Skin epidermis (tissue), 12 donors: ENCODE results near the gene DOK7.

Experiments used
- H3K27ac ChIP-seq, 21 experiments: fragments of 200-600 bp; sonication (generic) in 11 of 21; one replicate each; pipeline ENCODE4 v1.5.0; 2020; ENCODE audit warnings: mild to moderate bottlenecking in 3 of 21, inconsistent platforms in 2 of 21, moderate library complexity in 2 of 21
- H3K4me3 ChIP-seq, 7 experiments: fragments of 200-600 bp; sonication (generic) in 2 of 7; one replicate each; pipeline ENCODE4 v1.5.0; 2020; ENCODE audit warnings: inconsistent platforms in 2 of 7, mild to moderate bottlenecking in 2 of 7, moderate library complexity in 1 of 7

Gene DOK7

GRCh38 chr4:3471098-3471760, 8.1 kb downstream of the DOK7 start:
- Histone ChIP-seq H3K4me3 (no peak overlapping the region), H3K27ac (no peak overlapping the region)

GRCh38 chr4:3471886-3472285, 8.8 kb downstream of the DOK7 start:
- H3K27ac ChIP-seq, result no peak overlapping the region
- no peak overlapping the region for H3K4me3 ChIP-seq

- no peak overlapping the region for H3K27ac ChIP-seq
Measured at GRCh38 chr4:3472411-3473141, 9.5 kb downstream of the DOK7 start.

GRCh38 chr4:3473181-3473950, 10.3 kb downstream of the DOK7 start:
- Histone ChIP-seq H3K27ac (no peak overlapping the region), H3K4me3 (no peak overlapping the region)

More at GRCh38 chr4:3472411-3473141, 9.5 kb downstream of the DOK7 start:
- H3K4me3 ChIP-seq, result no peak overlapping the region

GRCh38 chr4:3473996-3474765, 11.1 kb downstream of the DOK7 start:
- H3K27ac ChIP-seq, result no peak overlapping the region
- no peak overlapping the region for H3K4me3 ChIP-seq

GRCh38 chr4:3475041-3475712, 12.1 kb downstream of the DOK7 start:
- H3K4me3 ChIP-seq, result no peak overlapping the region
- no peak overlapping the region for H3K27ac ChIP-seq

GRCh38 chr4:3475713-3476260, 12.7 kb downstream of the DOK7 start:
- H3K27ac ChIP-seq, result no peak overlapping the region
- no peak overlapping the region for H3K4me3 ChIP-seq

- no peak overlapping the region for H3K4me3 ChIP-seq
- no peak overlapping the region for H3K27ac ChIP-seq
Measured at GRCh38 chr4:3476341-3476747, 13.2 kb downstream of the DOK7 start.

GRCh38 chr4:3476936-3477749, 14.0 kb downstream of the DOK7 start:
- no peak overlapping the region for H3K27ac ChIP-seq
- no peak overlapping the region for H3K4me3 ChIP-seq

GRCh38 chr4:3477750-3478430, 14.8 kb downstream of the DOK7 start:
- H3K27ac ChIP-seq, result no peak overlapping the region

GRCh38 chr4:3478446-3479357, 15.6 kb downstream of the DOK7 start:
- H3K27ac ChIP-seq, result no peak overlapping the region

More at GRCh38 chr4:3477750-3478430, 14.8 kb downstream of the DOK7 start:
- no peak overlapping the region for H3K4me3 ChIP-seq

GRCh38 chr4:3479358-3480101, 16.4 kb downstream of the DOK7 start:
- Histone ChIP-seq H3K27ac (no peak overlapping the region), H3K4me3 (no peak overlapping the region)

More at GRCh38 chr4:3478446-3479357, 15.6 kb downstream of the DOK7 start:
- no peak overlapping the region for H3K4me3 ChIP-seq

GRCh38 chr4:3480528-3481112, 17.5 kb downstream of the DOK7 start:
- Histone ChIP-seq H3K4me3 (no peak overlapping the region), H3K27ac (no peak overlapping the region)

GRCh38 chr4:3481113-3481531, 18.0 kb downstream of the DOK7 start:
- Histone ChIP-seq H3K4me3 (no peak overlapping the region), H3K27ac (no peak overlapping the region)

- Histone ChIP-seq H3K27ac (no peak overlapping the region), H3K4me3 (no peak overlapping the region)
Measured at GRCh38 chr4:3481783-3482393, 18.8 kb downstream of the DOK7 start.
